H9 (cell line): ENCODE results near the gene GABRB3. TPM values are rescaled to one million over a fixed set of nuclear protein-coding genes. Genes with fewer than 3 reads are reported as not detected.

Experiments
- DNase-seq: peaks from one replicate; pipeline ENCODE4 v3.0.0-alpha.2; 2017
- H2AFZ ChIP-seq: one replicate; pipeline ENCODE4 v1.6.1; 2013; ENCODE audit warnings: mild to moderate bottlenecking, low read length, control low read depth, moderate library complexity
- H2AK5ac ChIP-seq: 2 replicates; pipeline ENCODE4 v1.6.1; 2013; ENCODE audit warnings: low read length, control low read depth, mixed read lengths; ENCODE audit not compliant: insufficient read length
- H2BK120ac ChIP-seq: one replicate; pipeline ENCODE4 v1.6.1; 2013; ENCODE audit warnings: low read depth, mild to moderate bottlenecking, low read length, control low read depth, inconsistent platforms; ENCODE audit not compliant: poor library complexity, severe bottlenecking
- H2BK12ac ChIP-seq: 2 replicates; pipeline ENCODE4 v1.6.1; 2013; ENCODE audit warnings: low read length, control low read depth, mixed read lengths, low read depth; ENCODE audit not compliant: insufficient read length
- H2BK15ac ChIP-seq: 2 replicates; pipeline ENCODE4 v1.6.1; 2013; ENCODE audit warnings: low read depth, low read length, control low read depth
- H2BK20ac ChIP-seq: one replicate; pipeline ENCODE4 v1.6.1; 2013; ENCODE audit warnings: low read depth, mild to moderate bottlenecking, low read length, control low read depth, inconsistent platforms; ENCODE audit not compliant: poor library complexity, severe bottlenecking
- H2BK5ac ChIP-seq: 2 replicates; pipeline ENCODE4 v1.6.1; 2013; ENCODE audit warnings: low read length, control low read depth, mixed read lengths; ENCODE audit not compliant: insufficient read length
- H3K14ac ChIP-seq: 2 replicates; pipeline ENCODE4 v1.6.1; 2013; ENCODE audit warnings: low read length, control low read depth; ENCODE audit not compliant: insufficient read depth
- H3K18ac ChIP-seq: 2 replicates; pipeline ENCODE4 v1.6.1; 2013; ENCODE audit warnings: low read depth, mild to moderate bottlenecking, mixed read lengths, low read length, control low read depth; ENCODE audit not compliant: insufficient read length
- H3K23ac ChIP-seq: 2 replicates; pipeline ENCODE4 v1.6.1; 2013; ENCODE audit warnings: low read length, control low read depth, mixed read lengths, low read depth; ENCODE audit not compliant: insufficient read length
- H3K23me2 ChIP-seq: 2 replicates; pipeline ENCODE4 v1.6.1; 2013; ENCODE audit warnings: low read depth, mild to moderate bottlenecking, mixed read lengths, low read length, control low read depth; ENCODE audit not compliant: insufficient read length, poor library complexity, severe bottlenecking
- H3K27ac ChIP-seq: 2 replicates; pipeline ENCODE4 v1.5.1; 2013; ENCODE audit warnings: low read length, control low read depth, mixed read lengths, low read depth; ENCODE audit not compliant: insufficient read length
- H3K27me3 ChIP-seq: 2 replicates; pipeline ENCODE4 v1.6.1; 2013; ENCODE audit warnings: low read length, control low read depth, inconsistent platforms; ENCODE audit not compliant: insufficient read depth
- H3K4ac ChIP-seq: 2 replicates; pipeline ENCODE4 v1.6.1; 2013; ENCODE audit warnings: low read depth, mild to moderate bottlenecking, control low read depth, inconsistent platforms, low read length, moderate library complexity
- H3K4me1 ChIP-seq: 2 replicates; pipeline ENCODE4 v1.6.1; 2013; ENCODE audit warnings: low read length, control low read depth, inconsistent platforms; ENCODE audit not compliant: insufficient read depth
- H3K4me2 ChIP-seq: 2 replicates; pipeline ENCODE4 v1.6.1; 2013; ENCODE audit warnings: low read length, control low read depth, mixed read lengths; ENCODE audit not compliant: insufficient read length, insufficient read depth
- H3K56ac ChIP-seq: 2 replicates; pipeline ENCODE4 v1.6.1; 2013; ENCODE audit warnings: low read depth, mild to moderate bottlenecking, mixed read lengths, low read length, control low read depth; ENCODE audit not compliant: insufficient read length
- H3K79me1 ChIP-seq: 2 replicates; pipeline ENCODE4 v1.6.1; 2013; ENCODE audit warnings: low read depth, mild to moderate bottlenecking, moderate library complexity, low read length, control low read depth, inconsistent platforms; ENCODE audit not compliant: insufficient read depth, poor library complexity, severe bottlenecking
- H3K79me2 ChIP-seq: 2 replicates; pipeline ENCODE4 v1.6.1; 2013; ENCODE audit warnings: low read length, control low read depth, inconsistent platforms; ENCODE audit not compliant: insufficient read depth
- H3K9ac ChIP-seq: 2 replicates; pipeline ENCODE4 v1.6.1; 2013; ENCODE audit warnings: low read length, control low read depth, mixed read lengths; ENCODE audit not compliant: insufficient read length; ENCODE audit errors: extremely low read depth
- H3K9me3 ChIP-seq: one replicate; pipeline ENCODE4 v1.6.1; 2013; ENCODE audit warnings: low read depth, low read length, inconsistent platforms; ENCODE audit not compliant: control insufficient read depth
- H3T11ph ChIP-seq: one replicate; pipeline ENCODE4 v1.6.1; 2013; ENCODE audit warnings: mild to moderate bottlenecking, low read length, control low read depth, inconsistent platforms
- H4K20me1 ChIP-seq: one replicate; pipeline ENCODE4 v1.6.1; 2013; ENCODE audit not compliant: control insufficient read depth, insufficient read length, insufficient read depth
- H4K5ac ChIP-seq: 2 replicates; pipeline ENCODE4 v1.6.1; 2013; ENCODE audit warnings: low read depth, mild to moderate bottlenecking, mixed read lengths, low read length, control low read depth; ENCODE audit not compliant: insufficient read length
- H4K8ac ChIP-seq: replicated peaks from 2 replicates; pipeline ENCODE4 v1.6.1; 2013; ENCODE audit warnings: low read length, control low read depth, mixed read lengths, low read depth; ENCODE audit not compliant: insufficient read length
- H4K91ac ChIP-seq: 2 replicates; pipeline ENCODE4 v1.6.1; 2013; ENCODE audit warnings: low read depth, mild to moderate bottlenecking, moderate library complexity, mixed read lengths, low read length, control low read depth; ENCODE audit not compliant: insufficient read length
- H3K27ac Mint-ChIP-seq, 3 experiments: 2 replicates in 2 of 3; 3 replicates in 1 of 3; pipeline ENCODE4 v1.8.0; 2020 to 2021; ENCODE audit warnings: mixed read lengths in 3 of 3, mild to moderate bottlenecking in 1 of 3, moderate library complexity in 1 of 3
- H3K27me3 Mint-ChIP-seq: 2 replicates; pipeline ENCODE4 v1.8.0; 2021; ENCODE audit warnings: low read depth, mild to moderate bottlenecking, moderate library complexity, mixed read lengths
- H3K36me3 Mint-ChIP-seq, 3 experiments: 2 replicates in 2 of 3; 3 replicates in 1 of 3; pipeline ENCODE4 v1.8.0; 2020 to 2021; ENCODE audit warnings: low read depth in 3 of 3, mixed read lengths in 3 of 3; ENCODE audit not compliant: insufficient read depth in 1 of 3
- H3K4me1 Mint-ChIP-seq, 2 experiments: 2 replicates each; pipeline ENCODE4 v1.8.0; 2020; ENCODE audit warnings: mixed read lengths in 2 of 2
- H3K4me3 Mint-ChIP-seq, 2 experiments: 2 replicates in 1 of 2; 3 replicates in 1 of 2; pipeline ENCODE4 v1.8.0; 2020 to 2021; ENCODE audit warnings: mild to moderate bottlenecking in 2 of 2, mixed read lengths in 2 of 2, moderate library complexity in 1 of 2
- H3K9me3 Mint-ChIP-seq, 2 experiments: 2 replicates in 1 of 2; 3 replicates in 1 of 2; pipeline ENCODE4 v1.8.0; 2020; ENCODE audit warnings: mild to moderate bottlenecking in 2 of 2, mixed read lengths in 2 of 2, moderate library complexity in 1 of 2
- CTCF ChIP-seq: fragments of 200-600 bp; sonication (generic); conservative IDR thresholded peaks from 3 replicates; pipeline ENCODE4 v1.8.0; 2021; ENCODE audit warnings: antibody characterized with exemption, mild to moderate bottlenecking
- WGBS: extraction: QIAGEN DNeasy Blood & Tissue Kit; methylation state at CpG from one replicate; pipeline ENCODE4 v1.1.7; 2013; ENCODE audit warnings: missing lambda C conversion rate, low lambda C conversion rate, mixed read lengths; ENCODE audit not compliant: insufficient read length; ENCODE audit errors: extremely low coverage; 5-methylcytosine and 5-hydroxymethylcytosine counted together
- total RNA-seq: library from RNA; stranded (reverse); gene quantifications from 2 replicates; pipeline ENCODE4 v1.2.1, GENCODE V29; 2021

GABRB3 gene
- total RNA-seq, 1 experiment from 2014 or later: 98.2 TPM

GRCh38 chr15:26665957-26666791 is 106.7 kb downstream of the GABRB3 start:
- Histone ChIP-seq H4K91ac (no peak overlapping the region), H3K4me1 (peaks cover 11% of the 10 kb centered on the region; the same call in 1 of the 2 replicates), H3K79me2 (peaks cover 12% of the 10 kb centered on the region; the same call in 1 of the 2 replicates), H3K4ac (no peak overlapping the region), H4K5ac (no peak overlapping the region), H2BK5ac (no peak overlapping the region), H3K9ac (no peak overlapping the region), H2BK12ac (no peak overlapping the region), H2AFZ (no peak overlapping the region), H3K18ac (no peak overlapping the region), H3K56ac (no peak overlapping the region), H2BK120ac (no peak overlapping the region), H2AK5ac (no peak overlapping the region), H3K23ac (no peak overlapping the region), H4K20me1 (no peaks in the 10 kb centered on the region), H3K79me1 (no peaks in the 10 kb centered on the region), H4K8ac (no peak overlapping the region), H3K14ac (no peak overlapping the region), H3K9me3 (no peaks in the 10 kb centered on the region), H3T11ph (no peak overlapping the region), H2BK15ac (no peak overlapping the region), H3K4me2 (no peak overlapping the region), H3K27me3 (no peaks in the 10 kb centered on the region), H3K23me2 (no peaks in the 10 kb centered on the region), H3K27ac (no peak overlapping the region), H2BK20ac (no peak overlapping the region)
- peaks cover 42 to 44% of the 10 kb centered on the region in 2 experiments for H3K4me1 Mint-ChIP-seq
- no peak overlapping the region for H3K4me3 Mint-ChIP-seq
- TF ChIP-seq CTCF: peak; percentile 75
- no CpG with 5 or more reads among the region's 11 CpGs for WGBS
- H3K36me3 Mint-ChIP-seq: no peaks in the 10 kb centered on the region; a peak in 2 of 7 replicates
- no peak overlapping the region; a peak in 2 of 7 replicates for H3K27ac Mint-ChIP-seq
- no peaks in the 10 kb centered on the region; a peak in 1 of 5 replicates for H3K9me3 Mint-ChIP-seq
- peak; percentile 79 for DNase-seq
- H3K27me3 Mint-ChIP-seq: no peaks in the 10 kb centered on the region
